Osteoblast (primary cell): ENCODE results near the gene MAP3K2. TPM values are rescaled to one million over a fixed set of nuclear protein-coding genes. Genes with fewer than 3 reads are reported as not detected.

Experiments
- DNase-seq: peaks from one replicate; pipeline ENCODE4 v3.0.0; 2011; ENCODE audit warnings: low spot score, mixed read lengths; ENCODE audit not compliant: insufficient read length; ENCODE audit errors: missing footprints
- H2AFZ ChIP-seq: 2 replicates; pipeline ENCODE4 v1.6.0; 2011; ENCODE audit warnings: mild to moderate bottlenecking, low read length
- H3K27ac ChIP-seq: 2 replicates; pipeline ENCODE4 v1.5.1; 2011; ENCODE audit warnings: mild to moderate bottlenecking, low read depth, low read length, moderate library complexity
- H3K27me3 ChIP-seq: 2 replicates; pipeline ENCODE4 v1.6.0; 2012; ENCODE audit warnings: mild to moderate bottlenecking, control low read depth, inconsistent platforms, low read length, moderate library complexity; ENCODE audit not compliant: insufficient read depth
- H3K36me3 ChIP-seq: 2 replicates; pipeline ENCODE4 v1.5.1; 2011; ENCODE audit warnings: mild to moderate bottlenecking, low read length, control low read depth, moderate library complexity; ENCODE audit not compliant: insufficient read depth
- H3K4me1 ChIP-seq: 2 replicates; pipeline ENCODE4 v1.5.1; 2011; ENCODE audit warnings: mild to moderate bottlenecking, low read length, control low read depth, moderate library complexity; ENCODE audit not compliant: insufficient read depth
- H3K4me2 ChIP-seq: 2 replicates; pipeline ENCODE4 v1.6.0; 2011; ENCODE audit warnings: mild to moderate bottlenecking, low read length; ENCODE audit not compliant: insufficient read depth
- H3K4me3 ChIP-seq: fragments of 200-600 bp; sonication (generic); 3 replicates; pipeline ENCODE4 v1.5.1; 2012; ENCODE audit warnings: mild to moderate bottlenecking, low read length, inconsistent platforms; ENCODE audit not compliant: insufficient read depth
- H3K79me2 ChIP-seq: 2 replicates; pipeline ENCODE4 v1.6.0; 2012; ENCODE audit warnings: mild to moderate bottlenecking, low read length, control low read depth, inconsistent platforms; ENCODE audit not compliant: insufficient read depth
- H3K9me3 ChIP-seq: 2 replicates; pipeline ENCODE4 v1.5.1; 2011; ENCODE audit warnings: low read depth, low read length, control low read depth
- H4K20me1 ChIP-seq: 2 replicates; pipeline ENCODE4 v1.6.0; 2012; ENCODE audit warnings: mild to moderate bottlenecking, low read length, control low read depth; ENCODE audit not compliant: insufficient read depth
- total RNA-seq: library from RNA; depleted of rRNA; stranded (reverse); fragments of >200 nt; gene quantifications from 2 replicates; pipeline ENCODE4 v1.2.3, GENCODE V29; 2012
- TF ChIP-seq, protein P1 (sequence below): IDR thresholded peaks from 2 replicates; pipeline ENCODE4 v1.5.1; 2011; ENCODE audit warnings: mild to moderate bottlenecking, low read depth, low read length, moderate library complexity; ENCODE audit errors: extremely low read depth

Gene MAP3K2
- total RNA-seq, 1 donor = 64.1 TPM

- H3K79me2 ChIP-seq = peaks cover 53% of the 10 kb centered on the region
- H3K4me2 ChIP-seq = no peak overlapping the region
- H4K20me1 ChIP-seq = peaks cover 16% of the 10 kb centered on the region
- H3K4me3 ChIP-seq = no peak overlapping the region
- H3K27me3 ChIP-seq = no peaks in the 10 kb centered on the region
- H2AFZ ChIP-seq = no peak overlapping the region
- DNase-seq = no peak
- H3K36me3 ChIP-seq = peaks cover 2% of the 10 kb centered on the region
- no peaks in the 10 kb centered on the region for H3K4me1 ChIP-seq
- no peaks in the 10 kb centered on the region for H3K9me3 ChIP-seq
- no peak overlapping the region for H3K27ac ChIP-seq
- TF ChIP-seq, protein P1, sequence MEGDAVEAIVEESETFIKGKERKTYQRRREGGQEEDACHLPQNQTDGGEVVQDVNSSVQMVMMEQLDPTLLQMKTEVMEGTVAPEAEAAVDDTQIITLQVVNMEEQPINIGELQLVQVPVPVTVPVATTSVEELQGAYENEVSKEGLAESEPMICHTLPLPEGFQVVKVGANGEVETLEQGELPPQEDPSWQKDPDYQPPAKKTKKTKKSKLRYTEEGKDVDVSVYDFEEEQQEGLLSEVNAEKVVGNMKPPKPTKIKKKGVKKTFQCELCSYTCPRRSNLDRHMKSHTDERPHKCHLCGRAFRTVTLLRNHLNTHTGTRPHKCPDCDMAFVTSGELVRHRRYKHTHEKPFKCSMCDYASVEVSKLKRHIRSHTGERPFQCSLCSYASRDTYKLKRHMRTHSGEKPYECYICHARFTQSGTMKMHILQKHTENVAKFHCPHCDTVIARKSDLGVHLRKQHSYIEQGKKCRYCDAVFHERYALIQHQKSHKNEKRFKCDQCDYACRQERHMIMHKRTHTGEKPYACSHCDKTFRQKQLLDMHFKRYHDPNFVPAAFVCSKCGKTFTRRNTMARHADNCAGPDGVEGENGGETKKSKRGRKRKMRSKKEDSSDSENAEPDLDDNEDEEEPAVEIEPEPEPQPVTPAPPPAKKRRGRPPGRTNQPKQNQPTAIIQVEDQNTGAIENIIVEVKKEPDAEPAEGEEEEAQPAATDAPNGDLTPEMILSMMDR = no peak
Observed at GRCh38 chr2:127343277-127343676, 44.5 kb downstream of the MAP3K2 start.

DNA sequence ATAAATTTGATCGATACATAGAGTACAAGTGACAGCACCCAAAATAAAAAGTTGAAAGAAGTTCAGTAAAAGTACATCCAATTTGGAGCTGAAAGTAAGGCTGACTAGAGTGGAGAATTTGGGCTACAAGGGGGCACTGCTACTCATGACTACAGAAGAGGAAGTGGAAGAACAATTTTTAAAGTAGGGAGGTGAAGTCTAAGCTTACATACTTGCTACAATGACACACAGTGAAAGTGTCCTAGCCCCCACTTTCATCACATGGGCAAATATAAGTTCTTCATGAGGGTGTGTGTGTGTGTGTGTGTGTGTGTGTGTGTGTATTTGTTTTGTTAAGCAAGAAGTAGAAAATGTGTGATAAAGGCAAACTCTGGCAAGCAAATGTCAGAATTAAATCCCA, 45.7 kb downstream of the MAP3K2 start:
- no peak overlapping the region for H3K4me3 ChIP-seq
- TF ChIP-seq, protein P1 = no peak
- H3K27ac ChIP-seq = no peak overlapping the region
- no peak overlapping the region for H3K4me2 ChIP-seq
- DNase-seq = no peak
- peaks cover 12% of the 10 kb centered on the region for H3K36me3 ChIP-seq
- H4K20me1 ChIP-seq = peaks cover 16% of the 10 kb centered on the region
- H2AFZ ChIP-seq = no peak overlapping the region
- no peaks in the 10 kb centered on the region for H3K4me1 ChIP-seq
- peaks cover 42% of the 10 kb centered on the region for H3K79me2 ChIP-seq
- H3K27me3 ChIP-seq = no peaks in the 10 kb centered on the region
- no peaks in the 10 kb centered on the region for H3K9me3 ChIP-seq

DNA sequence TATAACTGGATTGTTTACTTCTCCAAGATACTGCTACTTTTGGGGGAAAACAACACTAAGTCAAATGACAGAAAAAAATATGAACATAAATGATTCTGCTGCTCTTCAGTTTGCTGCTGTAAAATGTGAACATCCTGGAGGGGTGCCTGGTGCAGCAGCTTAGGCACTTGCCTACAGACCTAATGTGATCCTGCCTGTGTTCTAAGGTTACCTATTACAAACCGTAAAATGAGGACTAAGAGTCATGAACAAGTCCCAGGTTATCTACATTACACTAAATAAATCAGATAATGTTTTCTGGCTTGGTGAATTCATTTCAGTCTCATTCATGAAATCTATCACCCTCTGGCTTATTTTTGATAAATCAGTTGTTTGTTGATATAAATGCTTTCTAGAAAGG, 55.4 kb downstream of the MAP3K2 start:
- H3K4me2 ChIP-seq = no peak overlapping the region
- H3K27me3 ChIP-seq = no peaks in the 10 kb centered on the region
- H3K4me3 ChIP-seq = no peak overlapping the region

GRCh38 chr2:127330753-127331152, 57.0 kb downstream of the MAP3K2 start:
- TF ChIP-seq, protein P1 = no peak
- H3K27me3 ChIP-seq = no peaks in the 10 kb centered on the region
- H3K4me3 ChIP-seq = no peak overlapping the region
- no peaks in the 10 kb centered on the region for H3K9me3 ChIP-seq
- H3K4me1 ChIP-seq = no peaks in the 10 kb centered on the region
- no peak overlapping the region for H3K4me2 ChIP-seq
- no peak overlapping the region for H3K27ac ChIP-seq
- no peak overlapping the region for H2AFZ ChIP-seq
- DNase-seq = no peak
- no peaks in the 10 kb centered on the region for H3K79me2 ChIP-seq
- H4K20me1 ChIP-seq = no peaks in the 10 kb centered on the region
- peaks cover 16% of the 10 kb centered on the region for H3K36me3 ChIP-seq

More for the DNA sequence above, 55.4 kb downstream of the MAP3K2 start:
- H3K9me3 ChIP-seq = no peaks in the 10 kb centered on the region
- no peak overlapping the region for H3K27ac ChIP-seq
- DNase-seq = no peak
- H3K4me1 ChIP-seq = no peaks in the 10 kb centered on the region
- TF ChIP-seq, protein P1 = no peak
- peaks cover 18% of the 10 kb centered on the region for H3K36me3 ChIP-seq
- no peaks in the 10 kb centered on the region for H4K20me1 ChIP-seq
- H2AFZ ChIP-seq = no peak overlapping the region
- no peaks in the 10 kb centered on the region for H3K79me2 ChIP-seq
